GM12864 (cell line): ENCODE measurements around the gene PRAF2.

ENCODE experiments used
- DNase-seq: peaks from one replicate; pipeline ENCODE4 v3.0.0-alpha.2; 2011; ENCODE audit warnings: low read depth
- H3K4me3 ChIP-seq: 2 replicates; pipeline ENCODE4 v1.5.1; 2011; ENCODE audit warnings: mild to moderate bottlenecking, low read depth, low read length, control low read depth
- TF ChIP-seq, protein P1 (sequence below): IDR thresholded peaks from 2 replicates; pipeline ENCODE4 v1.5.1; 2011; ENCODE audit warnings: low read depth, mild to moderate bottlenecking, moderate library complexity, low read length, control low read depth, inconsistent platforms; ENCODE audit errors: missing control alignments

Gene PRAF2

DNA sequence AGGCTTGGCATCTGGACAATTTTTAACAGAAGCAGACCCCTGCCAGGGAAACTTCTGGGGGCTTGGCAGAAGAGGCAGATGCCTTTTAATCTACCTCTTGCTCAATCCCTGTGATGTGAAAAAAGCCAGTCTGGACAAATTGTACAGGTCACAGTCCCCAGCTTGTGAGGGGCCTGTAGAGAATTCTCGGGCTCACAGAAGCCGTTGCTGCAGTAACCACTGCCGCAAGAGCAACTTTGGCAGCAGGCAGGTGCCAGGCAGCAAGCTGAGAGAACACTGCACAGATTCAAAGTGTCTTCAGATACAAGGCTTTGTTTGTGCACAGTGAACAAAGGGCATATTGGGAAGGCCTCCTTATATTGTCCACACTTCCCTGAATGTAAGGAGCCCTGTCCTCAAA is 38.0 kb upstream of the PRAF2 start:
- TF ChIP-seq, protein P1, sequence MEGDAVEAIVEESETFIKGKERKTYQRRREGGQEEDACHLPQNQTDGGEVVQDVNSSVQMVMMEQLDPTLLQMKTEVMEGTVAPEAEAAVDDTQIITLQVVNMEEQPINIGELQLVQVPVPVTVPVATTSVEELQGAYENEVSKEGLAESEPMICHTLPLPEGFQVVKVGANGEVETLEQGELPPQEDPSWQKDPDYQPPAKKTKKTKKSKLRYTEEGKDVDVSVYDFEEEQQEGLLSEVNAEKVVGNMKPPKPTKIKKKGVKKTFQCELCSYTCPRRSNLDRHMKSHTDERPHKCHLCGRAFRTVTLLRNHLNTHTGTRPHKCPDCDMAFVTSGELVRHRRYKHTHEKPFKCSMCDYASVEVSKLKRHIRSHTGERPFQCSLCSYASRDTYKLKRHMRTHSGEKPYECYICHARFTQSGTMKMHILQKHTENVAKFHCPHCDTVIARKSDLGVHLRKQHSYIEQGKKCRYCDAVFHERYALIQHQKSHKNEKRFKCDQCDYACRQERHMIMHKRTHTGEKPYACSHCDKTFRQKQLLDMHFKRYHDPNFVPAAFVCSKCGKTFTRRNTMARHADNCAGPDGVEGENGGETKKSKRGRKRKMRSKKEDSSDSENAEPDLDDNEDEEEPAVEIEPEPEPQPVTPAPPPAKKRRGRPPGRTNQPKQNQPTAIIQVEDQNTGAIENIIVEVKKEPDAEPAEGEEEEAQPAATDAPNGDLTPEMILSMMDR = no peak
- no peak for DNase-seq
- no peak overlapping the region for H3K4me3 ChIP-seq

DNA sequence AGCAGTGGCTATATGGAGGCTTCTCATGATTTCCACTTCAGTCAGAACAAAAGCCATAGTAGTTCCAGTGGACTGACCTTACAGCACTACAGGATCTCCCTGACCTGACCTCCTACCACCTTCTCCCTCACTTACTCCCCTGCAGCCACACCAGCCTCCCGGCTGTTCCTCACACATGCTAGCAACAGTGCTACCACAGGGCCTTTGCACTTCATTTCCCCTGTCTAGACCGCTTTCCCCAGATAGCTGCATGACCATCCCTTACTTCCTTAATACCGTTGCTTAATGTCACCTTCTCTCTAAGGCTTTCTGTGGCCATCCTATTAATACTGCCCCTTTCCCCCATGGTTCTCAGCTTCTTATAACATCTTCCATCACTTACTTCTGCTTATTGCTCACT is 36.6 kb upstream of the PRAF2 start:
- TF ChIP-seq, protein P1 = no peak
- no peak for DNase-seq
- no peak overlapping the region for H3K4me3 ChIP-seq

DNA sequence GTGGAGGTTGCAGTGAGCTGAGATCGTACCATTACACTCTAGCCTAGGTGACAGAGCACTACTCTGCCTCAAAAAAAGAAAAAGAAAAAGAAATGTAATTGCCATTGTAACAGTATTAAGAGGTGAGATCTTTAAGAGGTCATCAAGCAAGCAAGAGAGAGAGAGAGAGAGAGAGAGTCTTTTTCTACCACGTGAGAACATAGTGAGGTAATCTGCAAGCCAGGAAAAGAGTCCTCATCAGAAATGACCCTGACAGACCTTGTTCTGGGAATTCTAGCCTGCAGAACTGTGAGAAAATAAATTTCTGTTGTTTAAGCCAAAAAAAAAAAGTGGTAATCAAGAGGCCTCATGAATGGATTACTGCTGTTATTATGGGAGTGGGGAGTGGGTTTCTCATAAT is 34.8 kb upstream of the PRAF2 start:
- TF ChIP-seq, protein P1 = no peak
- no peak for DNase-seq
- no peak overlapping the region for H3K4me3 ChIP-seq

DNA sequence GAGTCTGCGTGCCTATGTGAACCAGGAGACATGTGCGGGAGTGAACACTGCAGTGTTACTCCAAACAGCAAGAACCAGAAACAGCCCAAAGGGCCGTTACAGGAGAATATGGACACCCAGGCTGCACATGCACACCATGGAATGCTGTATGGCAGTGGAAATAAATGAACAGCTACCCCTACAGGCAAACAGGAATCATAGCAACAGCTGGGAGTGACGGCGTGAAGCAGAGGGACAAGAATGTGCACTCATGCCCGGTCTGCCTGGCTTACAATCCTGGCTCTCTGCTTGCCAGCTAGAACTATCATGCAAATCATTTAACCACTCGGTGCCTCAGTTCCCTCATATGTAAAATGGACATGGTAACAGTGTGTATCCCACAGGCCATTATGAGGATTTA is 33.1 kb upstream of the PRAF2 start:
- TF ChIP-seq, protein P1 = peak; percentile 37
- DNase-seq = no peak

DNA sequence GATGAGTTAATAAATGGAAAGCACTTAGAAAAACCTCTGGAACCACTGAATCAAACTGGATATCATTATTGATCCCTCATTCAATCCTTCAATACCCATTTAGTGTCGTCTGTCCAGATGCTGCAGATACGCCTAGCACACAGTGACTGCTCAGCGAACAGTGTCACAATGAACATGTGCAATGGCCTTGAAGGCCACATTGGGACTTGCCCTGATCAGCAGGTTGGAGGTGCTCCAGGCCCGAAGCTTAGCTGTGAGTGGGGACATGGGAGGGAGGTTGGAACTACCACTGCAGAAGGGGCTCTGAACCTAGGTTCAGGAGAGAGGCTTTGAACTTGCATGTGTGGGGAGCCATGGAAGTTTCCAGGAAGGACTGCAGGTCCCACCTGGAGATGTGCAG is 32.5 kb upstream of the PRAF2 start:
- TF ChIP-seq, protein P1 = no peak
- H3K4me3 ChIP-seq = no peak overlapping the region
- no peak for DNase-seq

More for the DNA sequence above, 33.1 kb upstream of the PRAF2 start:
- H3K4me3 ChIP-seq = no peak overlapping the region

DNA sequence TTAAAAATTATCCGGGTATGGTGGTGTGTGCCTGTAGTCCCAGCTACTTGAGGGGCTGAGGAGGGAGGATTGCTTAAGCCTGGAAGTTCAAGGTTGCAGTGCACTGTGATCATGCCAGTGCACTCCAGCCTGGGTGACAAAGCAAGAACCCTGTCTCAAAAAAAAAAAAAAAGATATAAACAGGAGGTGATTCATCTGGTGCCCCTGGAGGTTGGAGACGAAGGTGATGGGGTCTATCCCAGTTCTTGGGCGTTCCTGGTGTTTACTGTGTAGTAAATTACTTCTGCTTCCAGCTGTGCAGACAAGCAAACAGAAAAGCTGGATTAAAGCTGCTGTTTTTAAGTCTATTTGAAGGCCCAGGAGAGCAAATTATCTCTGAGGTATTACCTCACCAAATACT is 29.8 kb upstream of the PRAF2 start:
- no peak for DNase-seq
- no peak overlapping the region for H3K4me3 ChIP-seq
- TF ChIP-seq, protein P1 = no peak

DNA sequence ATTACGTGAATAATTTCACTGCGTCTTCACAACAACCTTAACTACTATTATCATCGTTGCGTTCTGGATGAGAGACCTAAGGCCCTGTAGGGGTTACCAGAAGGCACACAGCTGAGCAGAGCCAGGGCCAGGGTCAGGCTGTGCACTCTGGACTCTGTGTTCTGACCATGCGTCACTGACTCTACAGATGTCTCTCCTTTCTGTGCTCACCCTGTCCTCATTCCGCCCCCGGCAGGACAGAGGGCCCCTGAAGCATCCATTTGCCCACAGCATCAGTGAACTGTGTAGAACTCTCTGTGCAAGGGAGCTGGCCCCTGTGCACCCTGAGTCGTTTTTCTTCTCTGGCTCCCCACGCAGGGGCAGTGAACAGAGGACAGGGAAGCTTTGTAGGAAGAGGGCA is 28.4 kb upstream of the PRAF2 start:
- DNase-seq = no peak
- TF ChIP-seq, protein P1 = no peak
- H3K4me3 ChIP-seq = no peak overlapping the region
